Fibroblast of villous mesenchyme (primary cell): ENCODE measurements around the gene SMARCD1. TPM values are rescaled to one million over a fixed set of nuclear protein-coding genes. Genes with fewer than 3 reads are reported as not detected.

Experiments
- DNase-seq: peaks from one replicate; pipeline ENCODE4 v3.0.0-alpha.2; 2010; ENCODE audit warnings: low read depth
- H3K4me3 ChIP-seq: 2 replicates; pipeline ENCODE4 v1.5.1; 2011; ENCODE audit warnings: low read depth, mild to moderate bottlenecking, low read length
- total RNA-seq: library from RNA; depleted of rRNA; stranded (reverse); fragments of >200 nt; gene quantifications from 2 replicates; pipeline ENCODE4 v1.2.3, GENCODE V29; 2012
- TF ChIP-seq, protein P1 (sequence below): IDR thresholded peaks from 2 replicates; pipeline ENCODE4 v1.5.1; 2012; ENCODE audit warnings: low read depth, mild to moderate bottlenecking, low read length; ENCODE audit not compliant: insufficient read depth

SMARCD1 gene
- total RNA-seq, 1 donor: 60.9 TPM

DNA sequence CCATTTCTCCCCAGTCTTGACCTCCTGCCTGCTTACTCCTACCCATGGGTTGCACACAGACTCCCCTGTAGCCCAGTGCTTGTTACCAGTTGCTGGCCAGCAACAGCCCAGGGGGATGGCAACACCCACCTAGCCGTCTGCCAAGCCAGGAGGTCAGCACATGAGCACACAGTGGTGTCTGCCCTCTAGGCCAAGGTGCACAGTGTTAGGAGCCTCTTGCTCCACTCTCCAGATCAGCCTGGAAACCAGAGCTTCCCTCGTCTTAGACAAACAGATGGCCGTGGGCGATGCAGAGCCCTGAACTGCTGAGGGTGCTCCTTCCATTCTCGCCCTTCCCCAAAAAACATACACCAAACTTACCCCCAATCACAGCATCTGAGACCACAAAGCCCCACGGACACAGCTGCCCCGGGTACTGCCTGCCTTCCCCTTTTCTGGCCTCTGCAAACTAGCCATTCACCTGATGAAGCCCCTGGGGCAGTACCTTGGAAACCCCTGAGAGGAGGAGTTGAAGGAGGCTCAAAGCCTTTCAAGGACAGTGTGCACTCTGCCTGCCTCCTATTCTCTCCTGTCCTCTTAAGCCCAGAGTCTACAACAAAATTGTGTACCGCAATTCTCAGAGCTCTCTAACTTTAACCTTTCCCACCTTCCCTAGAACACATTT, 17.6 kb downstream of the SMARCD1 start:
- DNase-seq: no peak
- TF ChIP-seq, protein P1, sequence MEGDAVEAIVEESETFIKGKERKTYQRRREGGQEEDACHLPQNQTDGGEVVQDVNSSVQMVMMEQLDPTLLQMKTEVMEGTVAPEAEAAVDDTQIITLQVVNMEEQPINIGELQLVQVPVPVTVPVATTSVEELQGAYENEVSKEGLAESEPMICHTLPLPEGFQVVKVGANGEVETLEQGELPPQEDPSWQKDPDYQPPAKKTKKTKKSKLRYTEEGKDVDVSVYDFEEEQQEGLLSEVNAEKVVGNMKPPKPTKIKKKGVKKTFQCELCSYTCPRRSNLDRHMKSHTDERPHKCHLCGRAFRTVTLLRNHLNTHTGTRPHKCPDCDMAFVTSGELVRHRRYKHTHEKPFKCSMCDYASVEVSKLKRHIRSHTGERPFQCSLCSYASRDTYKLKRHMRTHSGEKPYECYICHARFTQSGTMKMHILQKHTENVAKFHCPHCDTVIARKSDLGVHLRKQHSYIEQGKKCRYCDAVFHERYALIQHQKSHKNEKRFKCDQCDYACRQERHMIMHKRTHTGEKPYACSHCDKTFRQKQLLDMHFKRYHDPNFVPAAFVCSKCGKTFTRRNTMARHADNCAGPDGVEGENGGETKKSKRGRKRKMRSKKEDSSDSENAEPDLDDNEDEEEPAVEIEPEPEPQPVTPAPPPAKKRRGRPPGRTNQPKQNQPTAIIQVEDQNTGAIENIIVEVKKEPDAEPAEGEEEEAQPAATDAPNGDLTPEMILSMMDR: no peak

DNA sequence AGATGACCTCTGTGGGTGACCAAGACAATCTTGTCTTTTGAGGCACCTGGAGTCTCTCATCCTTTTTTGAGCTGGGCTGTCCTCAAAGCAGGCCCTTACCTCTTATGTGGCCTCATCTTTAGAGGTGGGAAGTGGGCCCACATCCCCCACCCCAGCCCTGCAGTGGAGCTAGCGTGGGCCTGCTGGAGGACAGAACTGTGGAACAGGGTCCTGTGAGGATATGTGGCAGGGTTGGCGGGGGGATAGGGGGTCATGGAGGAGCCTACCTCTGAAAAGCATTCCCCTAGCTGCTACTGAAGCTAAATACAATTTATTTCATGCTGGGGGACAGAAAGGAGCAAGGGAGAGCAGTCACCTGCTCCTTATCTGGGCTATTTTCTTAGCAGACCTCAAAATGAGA, 18.2 kb downstream of the SMARCD1 start:
- no peak for DNase-seq

More for the DNA sequence above, 17.6 kb downstream of the SMARCD1 start:
- no peak overlapping the region for H3K4me3 ChIP-seq

DNA sequence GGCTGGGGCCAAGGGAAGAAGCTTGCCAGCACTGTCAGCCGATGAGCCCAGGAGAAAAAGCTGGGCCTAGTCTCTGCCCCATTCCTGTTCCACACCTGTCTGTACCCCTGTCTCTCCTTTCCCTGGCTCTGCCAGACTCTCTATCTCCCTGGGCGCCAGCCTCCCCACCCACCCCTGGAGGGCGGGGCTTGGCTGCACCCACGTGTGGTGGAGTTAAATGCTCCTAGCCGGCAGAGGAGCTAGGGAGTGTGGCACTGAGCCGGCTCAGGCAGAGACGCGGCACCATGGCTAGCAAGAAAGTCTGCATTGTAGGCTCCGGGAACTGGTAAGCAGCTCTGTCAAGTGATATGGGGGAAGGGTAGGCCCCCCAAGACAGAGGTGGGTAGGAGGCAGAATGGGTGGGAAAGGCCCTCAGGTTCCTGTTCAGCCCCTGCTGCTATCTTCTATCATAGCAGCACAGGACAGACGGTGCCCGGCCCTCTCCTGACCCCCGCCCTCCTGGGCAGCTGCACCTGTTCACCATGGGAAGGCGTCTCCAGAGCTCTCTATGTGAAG, 18.7 kb downstream of the SMARCD1 start, which contains the start of gene GPD1:
Gene GPD1, plus strand, starts transcription at position 242 of the 555 bp plus-strand sequence. Its CDS starts 43 bp downstream, at position 285.
- TF ChIP-seq, protein P1: no peak
- H3K4me3 ChIP-seq: no peak within 1 kb of the TSS
- peak; percentile 35 for DNase-seq

More for the DNA sequence above, 18.2 kb downstream of the SMARCD1 start:
- H3K4me3 ChIP-seq: no peak overlapping the region
- TF ChIP-seq, protein P1: no peak

DNA sequence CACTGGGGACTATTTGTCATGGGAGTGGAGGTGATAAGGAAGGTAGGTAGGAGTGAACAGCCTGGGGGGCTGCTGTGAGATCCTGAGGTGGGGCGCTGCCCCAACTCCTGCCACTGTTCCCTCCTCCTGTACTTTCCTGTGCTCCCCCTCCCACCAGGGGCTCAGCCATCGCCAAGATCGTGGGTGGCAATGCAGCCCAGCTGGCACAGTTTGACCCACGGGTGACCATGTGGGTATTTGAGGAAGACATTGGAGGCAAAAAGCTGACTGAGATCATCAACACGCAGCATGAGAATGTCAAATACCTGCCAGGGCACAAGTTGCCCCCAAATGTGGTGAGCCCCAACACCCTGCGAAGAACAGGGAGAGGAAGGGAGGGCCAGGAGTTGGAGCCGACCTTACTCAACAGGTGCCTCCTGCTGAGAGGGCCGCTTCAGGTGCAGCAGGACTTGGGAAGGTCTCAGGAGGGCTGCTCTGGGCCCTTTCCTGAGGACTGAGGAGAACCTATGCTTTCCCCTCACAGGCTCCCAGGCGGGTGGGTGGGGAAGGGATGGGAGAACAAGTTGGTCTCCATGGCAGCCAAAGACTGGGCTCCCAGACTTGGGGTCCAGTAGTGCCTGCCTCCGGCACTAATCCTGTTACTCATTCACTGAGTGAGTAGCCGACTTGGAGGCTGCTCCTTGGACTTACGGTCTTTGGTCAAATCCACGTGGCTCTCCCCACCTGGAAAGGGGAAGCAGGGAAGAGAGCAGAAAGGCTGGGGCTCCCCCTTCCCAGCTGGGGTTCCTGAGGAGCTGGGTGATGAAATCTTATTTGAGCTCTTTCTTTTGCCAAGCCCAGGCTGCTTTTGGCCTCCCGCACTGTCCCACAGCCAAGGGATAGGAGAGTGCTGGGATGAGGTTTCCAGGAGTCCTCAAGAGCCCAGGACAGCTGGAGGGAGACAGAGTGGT, 19.6 kb downstream of the SMARCD1 start:
- TF ChIP-seq, protein P1: no peak
- DNase-seq: no peak

DNA sequence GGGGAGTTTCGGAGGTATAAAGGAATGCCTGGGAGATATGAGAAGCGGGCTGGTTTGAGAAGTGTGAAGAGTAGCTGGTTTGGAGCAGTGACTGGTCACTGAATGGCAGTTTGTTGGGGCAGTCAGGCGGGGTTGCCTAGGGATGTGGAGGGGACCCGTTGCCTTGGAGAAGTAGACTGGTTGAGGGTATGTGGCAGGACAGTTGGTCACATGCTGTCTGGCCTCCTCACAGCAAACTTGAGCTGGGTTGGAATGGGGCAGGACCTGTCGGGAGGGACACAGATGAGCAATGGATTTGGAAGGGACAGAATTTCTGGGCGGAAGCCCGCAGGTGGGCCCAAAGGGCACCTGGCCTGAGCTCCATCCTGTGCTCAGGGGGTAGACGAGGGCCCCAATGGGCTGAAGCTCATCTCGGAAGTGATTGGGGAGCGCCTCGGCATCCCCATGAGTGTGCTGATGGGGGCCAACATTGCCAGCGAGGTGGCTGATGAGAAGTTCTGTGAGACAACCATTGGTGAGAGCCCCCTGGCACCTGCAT, 20.8 kb downstream of the SMARCD1 start:
- TF ChIP-seq, protein P1: no peak
- DNase-seq: no peak
- no peak overlapping the region for H3K4me3 ChIP-seq

More for the DNA sequence above, 19.6 kb downstream of the SMARCD1 start:
- H3K4me3 ChIP-seq: no peak overlapping the region

DNA sequence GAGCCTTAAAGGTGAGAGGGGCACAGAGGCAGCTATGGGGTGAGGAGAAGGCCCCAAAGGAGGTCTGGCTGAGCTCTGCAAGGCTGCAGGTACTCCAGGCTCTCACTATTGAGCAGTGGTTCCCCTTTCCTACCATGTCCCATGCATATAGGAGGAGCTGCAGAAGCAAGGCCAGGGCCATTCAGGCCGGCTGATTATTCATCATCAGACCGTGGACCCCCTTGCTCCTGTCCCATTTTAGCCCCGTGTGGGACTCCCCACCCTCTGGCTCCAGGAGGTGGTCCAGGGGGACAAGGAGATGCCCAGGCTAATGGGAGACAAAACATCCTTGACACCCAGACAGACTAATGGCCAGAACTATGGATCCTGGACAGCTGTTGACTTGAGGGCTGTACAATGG, 21.8 kb downstream of the SMARCD1 start:
- TF ChIP-seq, protein P1: no peak
- H3K4me3 ChIP-seq: no peak overlapping the region
- DNase-seq: no peak
